Measurements from ENCODE around the gene MDC1.
"Not testable (repeated sequence)": the region's sequence is repeated elsewhere in the genome, so short reads cannot be mapped to it uniquely, and the experiment has no call there.

Gene MDC1

GRCh38 chr6:30717129-30717844 lies at the start of gene MDC1:
Gene MDC1, minus strand, starts transcription at chr6:30717281. Its CDS starts 2,106 bp downstream, at chr6:30715175.
- DNase-seq (ENCODE audit: low spot score): peak; percentile 96

- no peak for DNase-seq (ENCODE audit: low spot score)
Measured at GRCh38 chr6:30766461-30767157, 49.5 kb upstream of the MDC1 start.

GRCh38 chr6:30765495-30765894 lies 48.4 kb upstream of the MDC1 start:
- DNase-seq (ENCODE audit: low spot score): not testable (repeated sequence)

GRCh38 chr6:30764490-30765043 lies 47.5 kb upstream of the MDC1 start:
- not testable (repeated sequence) for DNase-seq (ENCODE audit: low spot score)

- DNase-seq (ENCODE audit: low spot score): no peak
Measured at GRCh38 chr6:30763618-30764489, 46.8 kb upstream of the MDC1 start.

GRCh38 chr6:30763155-30763617 lies 46.1 kb upstream of the MDC1 start:
- no peak for DNase-seq (ENCODE audit: low spot score)

- DNase-seq (ENCODE audit: low spot score): no peak
Measured at GRCh38 chr6:30761791-30762429, 44.8 kb upstream of the MDC1 start.

- DNase-seq (ENCODE audit: low spot score): no peak
Measured at GRCh38 chr6:30760549-30760948, 43.5 kb upstream of the MDC1 start.

GRCh38 chr6:30759575-30760239 lies 42.6 kb upstream of the MDC1 start:
- DNase-seq (ENCODE audit: low spot score): peak; percentile 90

- no peak for DNase-seq (ENCODE audit: low spot score)
Measured at GRCh38 chr6:30757261-30757904, 40.3 kb upstream of the MDC1 start.

- not testable (repeated sequence) for DNase-seq (ENCODE audit: low spot score)
Measured at GRCh38 chr6:30756405-30757003, 39.4 kb upstream of the MDC1 start.

GRCh38 chr6:30754631-30755030 lies 37.5 kb upstream of the MDC1 start:
- DNase-seq (ENCODE audit: low spot score): peak; percentile 40

GRCh38 chr6:30752157-30752927 lies 35.3 kb upstream of the MDC1 start:
- peak; percentile 92 for DNase-seq (ENCODE audit: low spot score)

- no peak for DNase-seq (ENCODE audit: low spot score)
Measured at GRCh38 chr6:30750379-30750668, 33.2 kb upstream of the MDC1 start.

- no peak for DNase-seq (ENCODE audit: low spot score)
Measured at GRCh38 chr6:30749554-30750378, 32.7 kb upstream of the MDC1 start.

- DNase-seq (ENCODE audit: low spot score): no peak
Measured at GRCh38 chr6:30748851-30749540, 31.9 kb upstream of the MDC1 start.

- no peak for DNase-seq (ENCODE audit: low spot score)
Measured at GRCh38 chr6:30747902-30748769, 31.1 kb upstream of the MDC1 start.

Measured in GM03348 (cell line).